ENCODE results near the gene CIAO3. TPM values are rescaled to one million over a fixed set of nuclear protein-coding genes. Genes with fewer than 3 reads are reported as not detected.
"Not testable (repeated sequence)": the region's sequence is repeated elsewhere in the genome, so short reads cannot be mapped to it uniquely, and the experiment has no call there.

Gene CIAO3
- total RNA-seq, 2 donors from 2014 or later, result 25.4 to 26.4 TPM

- Histone ChIP-seq H3K9me3 (no peaks in the 10 kb centered on the region), H3K27me3 (no peaks in the 10 kb centered on the region), H3K4me1 (peaks cover 6% of the 10 kb centered on the region), H3K4me3 (no peak overlapping the region), H3K27ac (no peak overlapping the region), H3K36me3 (replicated peaks in 1 of 2; ENCODE audit: insufficient read depth in 1 of 2, low read depth in 2 of 2) (no peaks in the 10 kb centered on the region)
- 42 to 58% methylated on average over 11 of the region's 11 CpGs for WGBS, 2 donors
- DNase-seq, result peak in 1 of 4 donors; percentile 16
- no peak for ATAC-seq
- intact Hi-C loops (cut with DNase I), result no loop called here
- no peak for TF ChIP-seq POLR2A (IDR thresholded peaks at IDR 0.05)
- TF ChIP-seq, protein P1, sequence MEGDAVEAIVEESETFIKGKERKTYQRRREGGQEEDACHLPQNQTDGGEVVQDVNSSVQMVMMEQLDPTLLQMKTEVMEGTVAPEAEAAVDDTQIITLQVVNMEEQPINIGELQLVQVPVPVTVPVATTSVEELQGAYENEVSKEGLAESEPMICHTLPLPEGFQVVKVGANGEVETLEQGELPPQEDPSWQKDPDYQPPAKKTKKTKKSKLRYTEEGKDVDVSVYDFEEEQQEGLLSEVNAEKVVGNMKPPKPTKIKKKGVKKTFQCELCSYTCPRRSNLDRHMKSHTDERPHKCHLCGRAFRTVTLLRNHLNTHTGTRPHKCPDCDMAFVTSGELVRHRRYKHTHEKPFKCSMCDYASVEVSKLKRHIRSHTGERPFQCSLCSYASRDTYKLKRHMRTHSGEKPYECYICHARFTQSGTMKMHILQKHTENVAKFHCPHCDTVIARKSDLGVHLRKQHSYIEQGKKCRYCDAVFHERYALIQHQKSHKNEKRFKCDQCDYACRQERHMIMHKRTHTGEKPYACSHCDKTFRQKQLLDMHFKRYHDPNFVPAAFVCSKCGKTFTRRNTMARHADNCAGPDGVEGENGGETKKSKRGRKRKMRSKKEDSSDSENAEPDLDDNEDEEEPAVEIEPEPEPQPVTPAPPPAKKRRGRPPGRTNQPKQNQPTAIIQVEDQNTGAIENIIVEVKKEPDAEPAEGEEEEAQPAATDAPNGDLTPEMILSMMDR (IDR thresholded peaks at IDR 0.05), result no peak
These were observed 13.9 kb upstream of the CIAO3 start for GRCh38 chr16:754656-755055.

- H3K4me3 ChIP-seq; ATAC-seq; H3K27ac ChIP-seq; H3K27me3 ChIP-seq; intact Hi-C loops (cut with DNase I); H3K36me3 ChIP-seq (replicated peaks in 1 of 2; ENCODE audit: insufficient read depth in 1 of 2, low read depth in 2 of 2); DNase-seq; H3K9me3 ChIP-seq; H3K4me1 ChIP-seq: not testable (repeated sequence)
- 73 to 80% methylated on average over 11 of the region's 11 CpGs for WGBS, 2 donors
These were observed 13.4 kb upstream of the CIAO3 start for GRCh38 chr16:754121-754607.

- Histone ChIP-seq H3K4me1 (peaks cover 6% of the 10 kb centered on the region), H3K9me3 (no peaks in the 10 kb centered on the region), H3K4me3 (no peak overlapping the region), H3K27me3 (no peaks in the 10 kb centered on the region), H3K36me3 (replicated peaks in 1 of 2; ENCODE audit: insufficient read depth in 1 of 2, low read depth in 2 of 2) (no peaks in the 10 kb centered on the region), H3K27ac (no peak overlapping the region)
- intact Hi-C loops (cut with DNase I), result no loop called here
- no peak for TF ChIP-seq POLR2A (IDR thresholded peaks at IDR 0.05)
- TF ChIP-seq, protein P1 (IDR thresholded peaks at IDR 0.05), result no peak
- 12 to 18% methylated on average over 10 of the region's 10 CpGs for WGBS, 2 donors
- DNase-seq, result no peak
- no peak for ATAC-seq
These were observed 11.2 kb upstream of the CIAO3 start for GRCh38 chr16:752007-752312.

DNA sequence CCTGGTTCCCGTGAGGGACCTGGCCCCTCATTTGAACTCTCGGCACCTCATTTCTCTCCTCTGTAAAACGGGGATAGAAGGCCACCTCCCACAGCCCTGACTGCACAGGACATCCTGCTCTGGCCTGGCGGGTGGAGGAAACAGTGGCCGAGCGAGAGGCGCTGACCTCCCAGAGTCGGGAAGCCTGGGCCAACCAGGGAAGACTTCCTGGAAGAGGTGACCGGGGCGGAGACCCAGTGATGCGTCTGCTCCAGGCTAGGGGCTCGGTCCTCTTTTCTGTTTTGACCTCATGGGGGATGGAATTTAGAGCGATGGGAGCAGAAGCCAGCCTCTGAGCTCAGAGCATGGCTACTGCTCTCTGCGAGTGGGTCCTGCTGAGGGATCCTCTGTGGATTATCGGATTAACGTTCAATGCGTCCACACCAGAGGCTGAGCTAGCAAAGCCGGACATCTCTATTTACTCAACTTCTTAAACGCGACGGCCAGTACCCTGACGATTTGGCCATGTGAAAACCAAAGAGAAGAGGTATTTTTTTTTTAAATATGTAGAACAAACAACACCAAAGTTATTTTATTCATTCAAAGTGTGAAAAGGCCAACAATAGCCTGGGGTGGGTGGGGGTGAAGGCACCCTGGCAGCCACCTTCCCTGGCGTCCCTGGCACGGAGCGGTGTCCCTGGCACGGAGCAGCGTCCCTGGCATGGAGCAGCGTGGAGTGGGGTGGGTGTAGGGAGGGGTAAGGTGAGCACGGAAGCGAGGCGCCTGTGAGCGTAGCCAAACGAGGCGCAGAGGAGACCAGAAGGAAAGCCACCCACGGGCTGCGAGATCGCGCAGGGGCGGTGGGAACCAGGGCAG is 10.6 kb upstream of the CIAO3 start:
- WGBS, 2 donors, result 25 to 31% methylated on average over 28 to 38 of the region's 39 CpGs
- no peak overlapping the region for H3K27ac ChIP-seq
- no peak overlapping the region for H3K4me3 ChIP-seq
- H3K4me1 ChIP-seq, result peaks cover 6% of the 10 kb centered on the region
- TF ChIP-seq, protein P1 (IDR thresholded peaks at IDR 0.05), result no peak
- no peak for TF ChIP-seq POLR2A (IDR thresholded peaks at IDR 0.05)
- H3K27me3 ChIP-seq, result no peaks in the 10 kb centered on the region
- DNase-seq, result peak in 2 of 4 donors; percentile 28 to 47
- H3K36me3 ChIP-seq (replicated peaks in 1 of 2; ENCODE audit: insufficient read depth in 1 of 2, low read depth in 2 of 2), result no peaks in the 10 kb centered on the region
- peak; percentile 52 for ATAC-seq
- H3K9me3 ChIP-seq, result no peaks in the 10 kb centered on the region
- intact Hi-C loops (cut with DNase I), result no loop called here

- DNase-seq (no peak), ATAC-seq (no peak)
- no peak overlapping the region for H3K27ac ChIP-seq
- intact Hi-C loops (cut with DNase I), result no loop called here
- H3K4me3 ChIP-seq, result no peak overlapping the region
- no peaks in the 10 kb centered on the region for H3K9me3 ChIP-seq
- no peaks in the 10 kb centered on the region for H3K36me3 ChIP-seq (replicated peaks in 1 of 2; ENCODE audit: insufficient read depth in 1 of 2, low read depth in 2 of 2)
- H3K27me3 ChIP-seq, result no peaks in the 10 kb centered on the region
- TF ChIP-seq, protein P1 (IDR thresholded peaks at IDR 0.05), result no peak
- no peak for TF ChIP-seq POLR2A (IDR thresholded peaks at IDR 0.05)
- WGBS, 2 donors, result 47 to 58% methylated on average over 8 to 9 of the region's 9 CpGs
- peaks cover 6% of the 10 kb centered on the region for H3K4me1 ChIP-seq
These were observed 9.7 kb upstream of the CIAO3 start for GRCh38 chr16:750485-750884.
